A673 (cell line): Measurements from ENCODE around the gene POLK. TPM values are rescaled to one million over a fixed set of nuclear protein-coding genes. Genes with fewer than 3 reads are reported as not detected.

ENCODE experiments used
- BruUV-seq: library from RNA; stranded (reverse); fragments of 400-500 nt; replicated peaks from 2 replicates; lab custom pipeline; 2021; lab: Mats Ljungman, UMichigan
- CTCF ChIA-PET: fragments of 300-600 bp; sonication (Branson Sonifier 250); formaldehyde crosslinking; loops from one replicate; lab custom pipeline; 2022; ENCODE audit warnings: antibody characterized with exemption; lab: Charles Lee
- POLR2A ChIA-PET: fragments of 300-600 bp; sonication (Branson Sonifier 250); formaldehyde crosslinking; loops from one replicate; lab custom pipeline; 2022; ENCODE audit warnings: antibody characterized with exemption; ENCODE audit not compliant: low non-redundant PET; lab: Charles Lee
- DNase-seq: peaks from one replicate; pipeline ENCODE4 v3.0.0-alpha.2; 2015; ENCODE audit warnings: low spot score
- H3K27ac ChIP-seq: fragments of 200-600 bp; sonication (generic); 2 replicates; pipeline ENCODE4 v1.5.1; 2016; ENCODE audit warnings: mixed run types, low read depth, mild to moderate bottlenecking, mixed read lengths, antibody characterized with exemption, low read length; ENCODE audit not compliant: poor library complexity, severe bottlenecking
- H3K27me3 ChIP-seq: fragments of 200-600 bp; sonication (generic); replicated peaks from 2 replicates; pipeline ENCODE4 v1.6.1; 2017; ENCODE audit warnings: mixed run types, low read depth, mild to moderate bottlenecking, mixed read lengths, antibody characterized with exemption, low read length; ENCODE audit not compliant: insufficient read depth, poor library complexity
- H3K36me3 ChIP-seq: fragments of 200-600 bp; sonication (generic); 2 replicates; pipeline ENCODE4 v1.6.1; 2016; ENCODE audit warnings: mixed run types, mild to moderate bottlenecking, mixed read lengths, antibody characterized with exemption, low read length; ENCODE audit not compliant: insufficient read depth, poor library complexity, severe bottlenecking
- H3K4me1 ChIP-seq: fragments of 200-600 bp; sonication (generic); 2 replicates; pipeline ENCODE4 v1.6.1; 2017; ENCODE audit warnings: mixed run types, mild to moderate bottlenecking, mixed read lengths, antibody characterized with exemption, low read length; ENCODE audit not compliant: insufficient read depth, poor library complexity, severe bottlenecking
- H3K4me3 ChIP-seq: fragments of 200-600 bp; sonication (generic); 2 replicates; pipeline ENCODE4 v1.5.1; 2016; ENCODE audit warnings: low read depth, mixed run types, mild to moderate bottlenecking, mixed read lengths, low read length; ENCODE audit not compliant: poor library complexity, severe bottlenecking
- H3K9me3 ChIP-seq: fragments of 200-600 bp; sonication (generic); 2 replicates; pipeline ENCODE4 v1.6.1; 2016; ENCODE audit warnings: mixed run types, low read depth, mild to moderate bottlenecking, mixed read lengths, antibody characterized with exemption, low read length; ENCODE audit not compliant: poor library complexity, severe bottlenecking
- CTCF ChIP-seq: fragments of 300-800, 200-600 bp; sonication (generic); conservative IDR thresholded peaks from 2 replicates; pipeline ENCODE4 v1.5.1; 2017; ENCODE audit warnings: low read depth, mild to moderate bottlenecking, antibody characterized with exemption, low read length, moderate library complexity, mixed read lengths
- EZH2 ChIP-seq: fragments of 200-600 bp; sonication (generic); IDR thresholded peaks from 2 replicates; pipeline ENCODE4 v1.6.1; 2017; ENCODE audit warnings: borderline replicate concordance, low read depth, mild to moderate bottlenecking, mixed read lengths, antibody characterized with exemption, low read length; ENCODE audit not compliant: poor library complexity, severe bottlenecking
- intact Hi-C: fragments of 100-400 bp; cut with micrococcal nuclease; formaldehyde crosslinking; loops from one replicate; pipeline ENCODE4 v1.10.0; 2022; ENCODE audit not compliant: unreplicated experiment
- total RNA-seq: library from RNA; stranded (reverse); gene quantifications from 2 replicates; pipeline ENCODE4 v1.2.3, GENCODE V29; 2021

The POLK gene
- total RNA-seq, 1 experiment from 2014 or later, result 23.2 TPM

DNA sequence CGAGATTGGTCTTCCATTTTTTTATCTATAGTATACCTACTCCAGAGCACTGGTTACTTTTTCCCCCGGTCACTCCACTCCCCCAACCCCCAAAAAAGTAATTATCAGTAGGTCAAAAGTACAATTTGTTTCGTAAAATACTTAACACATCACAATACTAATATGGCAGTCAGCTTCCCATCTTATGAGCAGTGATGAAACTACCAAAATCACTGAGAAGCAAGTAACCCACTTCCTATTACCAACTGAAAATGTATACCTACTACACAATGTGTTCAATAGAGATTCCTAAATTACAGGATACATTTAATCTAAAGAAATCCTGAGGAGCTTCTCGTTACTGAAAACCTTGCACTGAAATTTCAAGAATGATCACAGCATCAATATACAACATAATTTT, 2.1 kb upstream of the POLK start:
- TF ChIP-seq CTCF, result no peak
- no peak for TF ChIP-seq EZH2
- ChIA-PET POLR2A (no interaction called here), CTCF (no interaction called here)
- Histone ChIP-seq H3K27ac (no peak overlapping the region), H3K27me3 (no peaks in the 10 kb centered on the region), H3K9me3 (no peaks in the 10 kb centered on the region), H3K4me1 (peaks cover 6% of the 10 kb centered on the region), H3K36me3 (no peaks in the 10 kb centered on the region), H3K4me3 (peak overlapping the region; percentile 93)
- DNase-seq, result no peak
- intact Hi-C loops, result no loop called here
- no TSS peak for BruUV-seq

DNA sequence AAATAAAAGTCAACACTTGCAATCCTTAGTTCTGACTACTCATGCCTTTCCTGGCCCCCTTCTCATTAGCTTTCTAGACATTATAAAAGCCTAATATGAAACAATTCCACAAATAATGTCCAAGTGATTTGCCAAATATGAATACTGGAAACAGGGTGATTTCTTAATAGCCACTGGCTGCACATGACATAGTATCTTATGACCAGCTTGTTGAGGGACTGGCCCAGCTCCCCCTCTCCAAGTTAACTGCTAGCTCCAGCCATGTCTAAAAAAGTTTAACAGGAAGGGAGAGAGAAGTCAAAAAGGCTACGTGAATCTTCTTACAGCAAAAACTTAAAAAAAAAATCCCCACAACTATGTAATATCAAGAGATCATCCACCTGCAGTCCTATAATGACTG, 1.7 kb upstream of the POLK start:
- H3K27ac ChIP-seq, result peak overlapping the region; percentile 91

GRCh38 chr5:75510417-75510835, 1.3 kb upstream of the POLK start:
- Histone ChIP-seq H3K9me3 (no peaks in the 10 kb centered on the region), H3K4me3 (peak overlapping the region; percentile 93), H3K27me3 (no peaks in the 10 kb centered on the region), H3K36me3 (no peaks in the 10 kb centered on the region), H3K27ac (peak overlapping the region; percentile 91), H3K4me1 (peaks cover 6% of the 10 kb centered on the region)
- intact Hi-C loops, result no loop called here
- BruUV-seq, result TSS peak; percentile 44
- POLR2A ChIA-PET, result no interaction called here
- TF ChIP-seq CTCF (no peak), EZH2 (no peak)
- no peak for DNase-seq
- CTCF ChIA-PET, result no interaction called here

More for the DNA sequence above, 1.7 kb upstream of the POLK start:
- H3K27me3 ChIP-seq, result no peaks in the 10 kb centered on the region
- TF ChIP-seq CTCF (no peak), EZH2 (no peak)
- DNase-seq, result no peak
- ChIA-PET POLR2A (no interaction called here), CTCF (no interaction called here)
- BruUV-seq, result no TSS peak
- H3K4me1 ChIP-seq, result peaks cover 6% of the 10 kb centered on the region
- H3K4me3 ChIP-seq, result peak overlapping the region; percentile 93
- intact Hi-C loops, result no loop called here
- no peaks in the 10 kb centered on the region for H3K9me3 ChIP-seq
- no peaks in the 10 kb centered on the region for H3K36me3 ChIP-seq
